C4-2B (cell line): ENCODE measurements around the gene GFOD1.

ENCODE experiments used
- H3K27ac ChIP-seq: fragments of 450-650 bp; 2 replicates; pipeline ENCODE4 v1.5.1; 2017
- ZFX ChIP-seq: fragments of 450-650 bp; IDR thresholded peaks from 2 replicates; pipeline ENCODE4 v1.6.1; 2017
- TF ChIP-seq, protein P1 (sequence below): fragments of 450-650 bp; conservative IDR thresholded peaks from 2 replicates; pipeline ENCODE4 v1.5.1; 2017; ENCODE audit warnings: mild to moderate bottlenecking

The GFOD1 gene

DNA sequence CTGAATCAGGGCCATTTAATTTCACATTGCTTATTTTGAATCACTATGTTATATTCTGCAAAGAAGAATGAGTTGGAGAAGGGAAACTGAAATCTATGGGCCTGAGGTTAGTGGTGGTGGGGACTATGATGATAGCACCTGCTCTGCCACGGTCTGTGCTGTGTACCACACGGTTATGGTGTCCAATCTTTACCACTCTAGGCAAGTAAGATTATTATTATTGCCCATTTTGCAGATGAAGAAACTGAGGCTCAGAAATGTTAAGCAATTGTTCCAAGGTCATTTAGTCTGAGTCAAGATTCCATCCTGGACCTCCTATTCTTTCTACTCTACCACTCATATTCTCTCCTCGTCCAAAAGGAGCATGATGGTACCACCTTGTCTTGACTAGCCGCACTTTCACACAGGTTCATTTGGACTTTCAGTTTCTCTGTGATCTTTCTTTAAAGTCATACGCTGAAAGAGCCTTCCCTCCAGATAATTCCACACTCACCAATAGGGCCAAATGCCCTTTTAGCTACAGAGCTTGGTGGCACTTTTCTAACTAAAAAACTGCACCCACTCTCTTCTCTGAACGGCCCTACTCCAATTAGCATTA lies 56.2 kb downstream of the GFOD1 start:
- no peak overlapping the region for H3K27ac ChIP-seq
- TF ChIP-seq ZFX, result no peak
- TF ChIP-seq, protein P1, sequence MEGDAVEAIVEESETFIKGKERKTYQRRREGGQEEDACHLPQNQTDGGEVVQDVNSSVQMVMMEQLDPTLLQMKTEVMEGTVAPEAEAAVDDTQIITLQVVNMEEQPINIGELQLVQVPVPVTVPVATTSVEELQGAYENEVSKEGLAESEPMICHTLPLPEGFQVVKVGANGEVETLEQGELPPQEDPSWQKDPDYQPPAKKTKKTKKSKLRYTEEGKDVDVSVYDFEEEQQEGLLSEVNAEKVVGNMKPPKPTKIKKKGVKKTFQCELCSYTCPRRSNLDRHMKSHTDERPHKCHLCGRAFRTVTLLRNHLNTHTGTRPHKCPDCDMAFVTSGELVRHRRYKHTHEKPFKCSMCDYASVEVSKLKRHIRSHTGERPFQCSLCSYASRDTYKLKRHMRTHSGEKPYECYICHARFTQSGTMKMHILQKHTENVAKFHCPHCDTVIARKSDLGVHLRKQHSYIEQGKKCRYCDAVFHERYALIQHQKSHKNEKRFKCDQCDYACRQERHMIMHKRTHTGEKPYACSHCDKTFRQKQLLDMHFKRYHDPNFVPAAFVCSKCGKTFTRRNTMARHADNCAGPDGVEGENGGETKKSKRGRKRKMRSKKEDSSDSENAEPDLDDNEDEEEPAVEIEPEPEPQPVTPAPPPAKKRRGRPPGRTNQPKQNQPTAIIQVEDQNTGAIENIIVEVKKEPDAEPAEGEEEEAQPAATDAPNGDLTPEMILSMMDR, result no peak

DNA sequence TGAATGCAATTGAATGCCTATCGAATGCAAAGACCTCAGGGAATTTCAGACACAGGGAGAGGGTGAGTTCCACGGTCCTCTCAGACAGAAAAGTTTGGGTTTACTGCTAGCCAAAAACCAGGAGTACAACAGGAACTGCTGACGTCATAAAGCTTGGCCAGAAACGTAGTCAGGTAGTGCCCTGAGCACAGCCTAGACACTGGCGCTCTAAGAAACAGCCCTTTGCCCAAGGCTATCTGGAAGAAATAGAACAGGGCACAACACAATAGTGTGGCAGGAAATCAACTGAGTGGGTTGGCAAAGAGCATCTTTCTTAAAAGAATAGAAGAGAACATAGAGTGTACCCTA lies 58.0 kb downstream of the GFOD1 start:
- TF ChIP-seq ZFX, result no peak
- H3K27ac ChIP-seq, result no peak overlapping the region

DNA sequence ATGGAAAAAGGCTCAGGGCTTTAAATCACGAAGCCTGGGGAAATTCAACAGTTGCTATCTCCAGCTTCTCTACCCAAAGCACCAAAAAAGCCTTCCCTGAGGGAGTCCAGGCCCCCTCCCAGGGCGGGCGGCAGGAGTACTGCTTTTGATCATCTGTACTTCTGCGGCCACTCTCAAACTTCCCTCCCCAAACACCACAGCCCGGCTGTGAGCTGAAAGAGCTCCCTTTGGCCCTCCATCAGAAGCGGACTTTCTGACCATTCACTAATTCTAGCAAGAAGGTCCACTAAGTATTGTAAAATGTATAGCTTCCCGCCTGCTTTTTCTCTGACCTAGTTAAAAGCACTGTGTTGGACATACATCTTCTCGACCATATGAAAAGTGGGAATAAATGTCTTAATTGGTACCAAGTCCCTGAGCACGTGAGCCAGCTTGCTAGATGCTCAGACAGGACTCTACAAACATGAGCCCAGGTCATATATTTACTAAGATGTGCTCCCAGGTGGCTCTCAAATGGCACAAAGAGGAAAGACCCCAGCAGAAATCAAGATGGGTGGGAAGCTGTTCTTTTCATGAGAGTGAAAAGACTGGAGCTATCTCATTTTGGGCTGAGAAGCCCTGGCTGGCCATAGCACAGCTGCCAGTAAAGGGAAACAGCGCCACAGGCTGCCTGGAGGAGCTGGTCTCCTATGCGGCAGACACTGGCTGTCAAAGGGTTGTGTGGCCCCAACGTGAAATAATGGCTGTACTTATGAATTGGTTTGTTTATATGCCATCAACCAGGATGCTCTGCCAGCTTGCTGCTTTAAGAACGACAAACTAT lies 58.6 kb downstream of the GFOD1 start:
- TF ChIP-seq, protein P1, result no peak
- TF ChIP-seq ZFX, result no peak
- H3K27ac ChIP-seq, result no peak overlapping the region

DNA sequence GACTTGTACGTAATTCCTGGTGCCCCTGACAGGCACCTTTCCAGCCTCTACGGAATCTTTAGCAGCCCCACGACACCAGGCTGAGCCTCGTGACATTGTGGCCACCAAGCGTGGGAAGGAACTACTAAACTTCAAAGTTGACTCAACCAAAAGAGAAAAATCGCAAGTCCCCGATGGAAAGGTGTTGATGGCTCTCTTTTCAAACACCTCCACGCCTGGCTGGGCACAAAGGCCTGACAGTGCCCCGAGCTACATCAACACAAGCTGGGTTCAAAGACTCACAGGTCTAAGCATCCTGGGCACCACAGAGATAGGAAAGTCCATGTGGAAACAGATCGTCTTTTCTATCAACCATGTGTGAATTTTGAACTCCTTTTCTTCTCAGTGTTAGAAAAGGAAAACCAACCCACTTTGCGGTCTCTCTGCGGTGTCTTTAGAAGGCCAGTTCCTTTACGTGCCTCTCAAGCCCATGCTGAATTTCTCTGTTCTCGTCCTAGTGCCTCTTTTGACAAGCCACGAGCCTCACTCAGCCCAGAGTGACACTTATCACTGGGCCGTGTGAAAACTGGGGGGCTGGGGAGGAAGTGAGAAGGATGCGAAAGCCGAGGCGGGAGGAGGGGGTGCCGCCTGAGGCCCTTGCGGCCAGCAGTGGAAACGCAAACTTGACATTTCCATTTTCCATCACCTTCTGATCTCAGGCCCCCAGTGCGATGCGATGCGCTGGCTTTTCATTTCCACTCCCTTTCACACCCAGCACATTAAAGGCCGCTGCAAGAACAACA lies 59.4 kb downstream of the GFOD1 start:
- H3K27ac ChIP-seq, result no peak overlapping the region
- TF ChIP-seq ZFX, result no peak
- TF ChIP-seq, protein P1, result no peak

DNA sequence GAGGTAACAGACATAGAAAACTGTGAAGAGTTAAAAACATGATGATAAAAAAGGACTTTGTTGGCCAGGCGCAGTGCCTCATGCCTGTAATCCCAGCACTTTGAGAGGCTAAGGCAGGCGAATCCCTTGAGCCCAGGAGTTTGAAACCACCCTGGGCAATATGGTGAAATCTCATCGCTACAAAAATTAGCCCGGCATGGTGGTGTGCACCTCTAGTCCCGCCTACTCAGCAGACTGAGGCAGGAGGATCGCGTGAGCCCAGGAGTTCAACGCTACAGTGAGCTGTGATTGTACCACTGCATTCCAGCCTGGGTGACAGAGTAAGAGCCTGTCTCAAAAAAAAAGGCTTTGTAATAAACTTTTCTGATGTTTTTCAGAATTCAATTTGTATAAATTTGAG lies 60.1 kb downstream of the GFOD1 start:
- TF ChIP-seq, protein P1, result no peak
- TF ChIP-seq ZFX, result no peak
- H3K27ac ChIP-seq, result no peak overlapping the region

DNA sequence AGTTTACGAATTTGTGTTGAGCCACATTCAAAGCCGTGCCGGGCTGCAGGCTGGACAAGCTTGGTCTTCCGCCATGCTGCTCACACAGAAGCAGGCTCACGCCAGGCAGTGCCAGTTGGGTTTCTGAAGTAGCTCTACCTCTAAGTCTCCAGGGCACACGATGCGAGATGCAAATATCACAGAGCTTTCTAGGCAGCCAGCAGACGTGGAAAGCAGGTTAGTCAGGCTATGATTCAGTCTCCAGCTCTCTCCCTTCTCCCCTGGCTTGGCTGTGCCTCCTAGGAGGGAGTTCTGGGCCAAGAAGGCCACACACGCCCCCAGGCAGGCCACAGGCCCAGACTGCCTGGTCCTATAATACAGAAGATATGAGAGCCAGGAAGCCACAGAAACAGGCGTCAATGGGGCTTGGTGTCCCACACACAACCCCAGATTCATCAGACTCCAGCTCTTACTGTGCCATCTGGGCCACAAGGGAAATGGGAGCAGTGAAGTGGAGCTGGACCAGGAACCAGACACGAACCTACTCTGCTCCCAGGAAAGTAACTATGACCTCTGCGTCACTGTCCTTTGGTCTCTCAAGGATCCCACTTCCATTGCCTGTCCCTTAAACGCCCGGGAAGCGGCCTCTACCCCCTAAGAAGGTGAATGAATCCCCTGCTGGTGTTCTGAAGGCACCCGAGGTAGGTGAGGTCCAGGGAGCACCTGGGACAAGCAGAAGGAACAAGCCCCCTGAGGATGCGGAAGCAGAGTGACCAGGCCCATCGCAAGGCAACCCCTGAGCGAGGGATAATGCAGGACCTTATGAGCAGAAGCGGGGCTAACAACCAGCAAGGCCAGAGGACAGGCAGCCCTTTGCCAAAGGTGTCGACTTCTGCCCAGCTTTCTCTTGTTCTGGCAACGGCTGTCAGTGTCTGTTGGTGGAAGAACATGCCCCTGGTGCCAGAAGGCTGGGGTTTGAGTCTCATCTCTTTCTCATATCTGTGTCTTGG lies 61.2 kb downstream of the GFOD1 start:
- TF ChIP-seq, protein P1, result no peak
- no peak for TF ChIP-seq ZFX
- H3K27ac ChIP-seq, result no peak overlapping the region

DNA sequence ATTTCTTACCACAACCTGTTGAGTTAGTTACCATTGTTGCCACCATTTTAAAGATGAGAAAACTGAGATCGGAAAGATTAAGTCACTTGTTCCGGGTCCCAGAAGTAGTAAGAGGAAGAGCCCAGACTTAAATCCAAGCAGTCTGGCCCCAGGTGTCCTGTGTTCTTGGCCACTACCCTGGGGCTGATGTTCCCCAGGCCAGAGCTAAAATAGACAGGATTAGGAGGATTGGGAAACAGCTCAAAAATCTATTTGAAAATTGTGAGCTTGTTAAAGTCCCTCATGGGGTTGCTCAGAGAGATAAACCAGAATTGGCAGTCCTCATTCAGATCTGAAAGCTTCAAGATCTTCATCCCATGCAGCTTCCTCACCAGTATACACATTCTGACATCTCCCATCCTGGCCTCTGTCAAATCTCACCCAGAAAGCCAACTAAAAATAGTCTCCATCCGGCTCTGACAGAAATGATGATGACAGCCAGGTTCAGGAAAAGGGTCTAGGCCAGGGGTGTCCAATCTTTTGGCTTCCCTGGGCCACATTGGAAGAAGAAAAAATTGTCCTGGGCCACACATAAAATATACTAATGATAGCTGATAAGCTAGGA lies 62.0 kb downstream of the GFOD1 start:
- TF ChIP-seq, protein P1, result no peak
- TF ChIP-seq ZFX, result no peak
- no peak overlapping the region for H3K27ac ChIP-seq
